Measurements from ENCODE around the gene FCGR3A. TPM values are rescaled to one million over a fixed set of nuclear protein-coding genes. Genes with fewer than 3 reads are reported as not detected.
"Not testable (repeated sequence)": the region's sequence is repeated elsewhere in the genome, so short reads cannot be mapped to it uniquely, and the experiment has no call there.

The FCGR3A gene
- total RNA-seq, 4 donors from 2014 or later = 0.75 to 21.7 (median 5.3) TPM

DNA sequence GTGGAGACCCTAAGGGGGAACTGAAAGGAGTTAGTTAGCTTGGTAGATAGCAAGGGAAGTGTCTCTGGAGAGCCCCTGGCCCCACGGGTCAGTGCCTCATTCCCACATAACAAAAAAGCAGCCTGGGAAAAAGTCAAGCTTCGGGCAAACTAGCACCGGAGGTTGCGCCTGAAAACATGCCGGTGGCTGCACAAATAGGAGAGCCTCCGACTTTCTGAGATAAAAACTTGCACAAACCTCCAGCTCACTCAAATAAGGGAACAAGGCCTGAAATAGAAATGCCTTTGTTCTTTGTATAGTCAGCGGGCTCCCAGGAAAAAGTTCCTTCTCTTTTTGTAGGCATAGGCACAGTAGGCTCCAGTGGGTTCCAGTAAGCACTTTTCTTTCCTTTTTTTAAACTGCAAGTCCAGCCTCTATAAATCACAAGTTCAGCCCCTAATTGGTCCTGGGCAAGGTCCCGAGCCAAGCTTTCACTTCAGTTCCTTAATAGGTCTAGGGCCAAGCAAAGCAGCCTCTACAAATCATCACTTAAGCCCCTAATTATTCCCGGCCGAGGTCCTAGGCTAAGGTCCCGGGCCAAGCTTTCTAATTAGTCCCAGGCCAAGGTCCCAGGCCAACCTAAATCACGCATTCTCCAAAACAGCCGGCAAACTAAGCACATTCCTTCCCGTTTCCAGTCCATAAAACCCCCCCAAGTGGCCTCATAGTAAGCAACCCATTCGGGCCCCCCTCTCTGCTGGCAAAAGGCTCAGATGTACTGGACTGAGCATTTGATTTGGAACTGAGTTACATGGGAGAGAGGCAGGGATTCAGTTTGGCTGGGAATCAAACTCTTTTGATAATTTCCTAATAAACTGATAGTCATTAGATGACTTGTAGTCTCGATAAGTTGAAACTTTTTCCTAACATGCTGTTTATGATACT lies 16.7 kb downstream of the FCGR3A start:
- peak in 1 of 3 donors; percentile 30 for TF ChIP-seq POLR2AphosphoS5 (IDR thresholded peaks at IDR 0.05)
- Histone ChIP-seq H3K27ac (peak overlapping the region; percentile 11 to 87 (median 45)), H3K4me1 (peaks cover 0 to 23% (median 14%) of the 10 kb centered on the region in 4 donors), H3K27me3 (peaks cover 15% of the 10 kb centered on the region)
- in situ Hi-C loops (cut with MboI; ENCODE audit: low pct_ligation_motif_present in 1 of 4, low pct_unique_long_range_greater_than_20kb in 1 of 4, low sequenced_read_pairs in 3 of 4); H3K4me3 ChIP-seq; H3K36me3 ChIP-seq; H3K9me3 ChIP-seq; DNase-seq; intact Hi-C loops (cut with DNase I; ENCODE audit: low total_unique reads): not testable (repeated sequence)
- WGBS, 2 donors (ENCODE audit: low coverage in 1 of 2) = 21 to 39% methylated on average over 2 to 15 of the region's 16 CpGs

DNA sequence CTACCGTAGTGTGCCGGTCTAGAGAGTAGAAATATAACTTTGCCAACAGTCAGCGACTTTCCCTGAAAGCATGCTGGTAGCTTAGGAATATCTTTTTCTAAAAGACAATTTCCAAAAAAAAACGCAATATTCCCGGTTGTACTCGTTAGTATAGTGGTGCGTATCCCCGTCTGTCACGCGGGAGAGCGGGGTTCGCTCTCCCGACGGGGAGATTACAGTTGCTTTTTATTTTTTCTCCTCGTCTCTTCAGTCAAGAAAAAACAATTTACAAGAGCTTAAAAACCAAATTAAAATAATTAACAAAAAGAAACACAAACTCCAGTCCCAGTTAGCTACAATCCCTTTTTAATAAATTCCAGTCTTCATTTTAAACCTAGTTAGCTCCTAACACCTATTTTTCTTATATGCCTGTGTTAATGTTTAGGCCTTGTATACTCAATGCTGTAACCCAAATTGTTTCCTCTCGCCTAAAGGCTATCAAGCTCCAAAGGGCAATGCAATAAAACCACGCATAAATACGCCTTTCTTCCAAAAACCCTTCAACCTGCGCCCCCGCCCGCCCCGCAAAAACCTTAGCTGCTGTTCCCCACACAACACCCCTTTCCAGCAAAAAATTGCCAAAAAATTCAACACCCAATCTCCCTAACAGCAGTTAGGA lies 17.5 kb downstream of the FCGR3A start:
- Histone ChIP-seq H3K36me3 (no peaks in the 10 kb centered on the region), H3K27me3 (peaks cover 15% of the 10 kb centered on the region), H3K27ac (peak overlapping the region; percentile 37 to 95 (median 70)), H3K4me1 (peaks cover 0 to 23% (median 14%) of the 10 kb centered on the region in 4 donors), H3K9me3 (no peaks in the 10 kb centered on the region), H3K4me3 (peak overlapping the region in 1 of 4 donors; percentile 87)
- in situ Hi-C loops (cut with MboI; ENCODE audit: low pct_ligation_motif_present in 1 of 4, low pct_unique_long_range_greater_than_20kb in 1 of 4, low sequenced_read_pairs in 3 of 4) (no loop called here), intact Hi-C loops (cut with DNase I; ENCODE audit: low total_unique reads) (no loop called here)
- no peak for DNase-seq
- 63% methylated on average over 22 of the region's 22 CpGs for WGBS, 2 donors (ENCODE audit: low coverage in 1 of 2)
- TF ChIP-seq EP300 (IDR thresholded peaks at IDR 0.05; ENCODE audit: low read depth) (no peak), POLR2A (IDR thresholded peaks at IDR 0.05) (no peak), POLR2AphosphoS5 (IDR thresholded peaks at IDR 0.05) (no peak)
- TF ChIP-seq, protein P1, sequence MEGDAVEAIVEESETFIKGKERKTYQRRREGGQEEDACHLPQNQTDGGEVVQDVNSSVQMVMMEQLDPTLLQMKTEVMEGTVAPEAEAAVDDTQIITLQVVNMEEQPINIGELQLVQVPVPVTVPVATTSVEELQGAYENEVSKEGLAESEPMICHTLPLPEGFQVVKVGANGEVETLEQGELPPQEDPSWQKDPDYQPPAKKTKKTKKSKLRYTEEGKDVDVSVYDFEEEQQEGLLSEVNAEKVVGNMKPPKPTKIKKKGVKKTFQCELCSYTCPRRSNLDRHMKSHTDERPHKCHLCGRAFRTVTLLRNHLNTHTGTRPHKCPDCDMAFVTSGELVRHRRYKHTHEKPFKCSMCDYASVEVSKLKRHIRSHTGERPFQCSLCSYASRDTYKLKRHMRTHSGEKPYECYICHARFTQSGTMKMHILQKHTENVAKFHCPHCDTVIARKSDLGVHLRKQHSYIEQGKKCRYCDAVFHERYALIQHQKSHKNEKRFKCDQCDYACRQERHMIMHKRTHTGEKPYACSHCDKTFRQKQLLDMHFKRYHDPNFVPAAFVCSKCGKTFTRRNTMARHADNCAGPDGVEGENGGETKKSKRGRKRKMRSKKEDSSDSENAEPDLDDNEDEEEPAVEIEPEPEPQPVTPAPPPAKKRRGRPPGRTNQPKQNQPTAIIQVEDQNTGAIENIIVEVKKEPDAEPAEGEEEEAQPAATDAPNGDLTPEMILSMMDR (IDR thresholded peaks at IDR 0.05) = no peak

DNA sequence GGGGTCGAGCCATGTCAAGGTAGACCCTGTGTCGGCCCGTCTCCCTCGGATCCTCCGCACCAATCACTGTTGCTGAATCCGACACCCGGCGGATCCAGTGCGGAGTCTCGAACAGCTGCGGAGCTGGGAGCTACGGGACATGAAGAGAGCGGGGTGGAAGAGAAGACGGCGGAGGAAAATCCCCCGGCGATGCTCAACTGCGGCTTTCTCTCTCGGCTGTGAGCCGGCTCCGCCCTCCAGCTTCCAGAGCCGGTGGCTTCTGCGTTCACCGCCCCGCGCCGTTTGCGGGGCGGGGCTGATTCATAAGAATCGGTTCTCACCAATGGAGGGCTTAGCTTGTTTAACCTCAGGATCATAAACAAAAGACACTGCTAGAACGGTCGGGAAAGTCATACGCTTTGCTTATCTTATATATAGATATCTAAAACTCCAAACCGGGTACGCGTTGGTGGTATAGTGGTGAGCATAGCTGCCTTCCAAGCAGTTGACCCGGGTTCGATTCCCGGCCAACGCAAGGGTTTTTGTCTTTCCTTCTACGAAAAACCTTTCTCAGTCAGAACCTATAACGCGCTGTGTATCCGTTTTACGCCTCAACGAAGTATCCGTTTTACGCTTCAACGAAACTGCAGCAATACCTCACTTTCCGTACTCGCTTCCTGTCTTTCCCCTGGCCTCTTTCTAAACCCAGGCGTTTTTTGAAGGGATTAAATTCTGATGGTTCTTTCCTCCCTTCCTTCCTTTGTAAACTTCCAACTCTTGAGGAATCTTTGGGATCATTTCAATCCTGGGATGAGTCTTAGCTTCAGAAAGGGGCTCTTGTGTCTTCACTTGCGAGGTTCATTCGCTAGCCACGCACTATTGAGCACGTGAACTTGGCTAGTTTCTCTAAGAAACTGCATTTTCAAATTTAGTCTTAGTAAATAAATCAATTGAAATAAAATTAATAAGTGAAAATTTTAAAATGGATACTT lies 18.7 kb downstream of the FCGR3A start:
- H3K36me3 ChIP-seq; in situ Hi-C loops (cut with MboI; ENCODE audit: low pct_ligation_motif_present in 1 of 4, low pct_unique_long_range_greater_than_20kb in 1 of 4, low sequenced_read_pairs in 3 of 4); H3K9me3 ChIP-seq; intact Hi-C loops (cut with DNase I; ENCODE audit: low total_unique reads): not testable (repeated sequence)
- peak; percentile 21 for TF ChIP-seq POLR2A (IDR thresholded peaks at IDR 0.05)
- Histone ChIP-seq H3K4me1 (peaks cover 0 to 23% (median 14%) of the 10 kb centered on the region in 4 donors), H3K4me3 (peak overlapping the region; percentile 53 to 87 (median 78)), H3K27me3 (peaks cover 15% of the 10 kb centered on the region), H3K27ac (peak overlapping the region; percentile 87 to 95 (median 90))
- WGBS, 2 donors (ENCODE audit: low coverage in 1 of 2) = 2 to 7% methylated on average over 13 to 50 of the region's 56 CpGs
- peak; percentile 86 for DNase-seq

DNA sequence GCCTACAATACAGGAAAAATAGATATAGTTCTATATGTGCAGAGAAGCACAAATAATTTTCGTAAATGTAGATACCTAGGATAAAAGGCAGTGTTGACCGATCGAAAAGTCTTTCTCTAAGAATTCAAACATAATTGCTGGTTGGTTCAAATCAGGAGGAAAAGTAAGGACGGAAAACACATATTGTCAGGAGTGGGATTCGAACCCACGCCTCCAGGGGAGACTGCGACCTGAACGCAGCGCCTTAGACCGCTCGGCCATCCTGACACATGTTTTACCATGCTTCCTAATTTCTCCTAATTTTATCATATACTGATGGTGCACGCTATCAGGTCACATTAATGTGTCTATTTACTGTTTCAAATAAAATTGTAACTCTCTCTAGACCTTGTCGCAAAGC lies 19.5 kb downstream of the FCGR3A start:
- H3K4me1 ChIP-seq = peaks cover 0 to 25% (median 14%) of the 10 kb centered on the region in 4 donors
- H3K9me3 ChIP-seq; intact Hi-C loops (cut with DNase I; ENCODE audit: low total_unique reads); in situ Hi-C loops (cut with MboI; ENCODE audit: low pct_ligation_motif_present in 1 of 4, low pct_unique_long_range_greater_than_20kb in 1 of 4, low sequenced_read_pairs in 3 of 4); H3K36me3 ChIP-seq: not testable (repeated sequence)
- H3K4me3 ChIP-seq = peak overlapping the region in 3 of 4 donors; percentile 53 to 87 (median 75)
- H3K27me3 ChIP-seq = peaks cover 15% of the 10 kb centered on the region
- H3K27ac ChIP-seq = peak overlapping the region; percentile 87 to 95 (median 90)
- peak; percentile 67 for DNase-seq
- TF ChIP-seq, protein P1 (IDR thresholded peaks at IDR 0.05) = peak in 1 of 5 experiments; percentile 12
- WGBS, 2 donors (ENCODE audit: low coverage in 1 of 2) = 0% methylated on average over 11 to 13 of the region's 13 CpGs

DNA sequence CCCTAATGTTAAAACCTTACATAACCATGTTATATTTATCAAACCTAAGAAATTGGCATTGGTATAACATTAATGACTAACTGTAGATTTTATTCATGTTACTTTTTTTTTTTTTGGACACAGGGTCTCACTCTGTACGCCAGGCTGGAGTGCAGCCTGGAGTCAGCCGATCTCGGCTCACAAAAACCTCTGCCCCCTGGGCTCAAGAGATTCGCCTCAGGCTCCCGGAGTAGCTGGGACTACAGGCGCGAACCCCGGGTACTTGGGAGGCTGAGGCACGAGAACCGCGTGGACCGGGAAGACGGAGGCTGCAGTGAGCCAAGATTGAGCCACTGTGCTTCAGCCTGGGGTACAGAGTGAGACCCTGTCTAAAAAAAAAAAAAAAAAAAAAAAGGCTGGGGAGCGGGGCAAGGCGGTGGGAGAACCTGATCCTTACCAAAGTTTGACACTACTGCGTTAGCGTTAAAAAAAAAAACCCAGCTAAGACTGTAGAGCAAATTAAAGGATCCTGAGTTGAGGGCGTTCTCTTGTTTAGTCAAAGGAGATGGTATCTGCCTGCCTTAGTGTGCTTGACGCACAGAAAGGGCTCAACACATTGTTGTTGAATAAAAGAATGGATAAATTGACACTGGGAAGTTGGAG lies 20.0 kb downstream of the FCGR3A start:
- WGBS, 2 donors (ENCODE audit: low coverage in 1 of 2) = 5 to 49% methylated on average over 4 to 19 of the region's 19 CpGs
- H3K36me3 ChIP-seq; DNase-seq; intact Hi-C loops (cut with DNase I; ENCODE audit: low total_unique reads); H3K9me3 ChIP-seq; in situ Hi-C loops (cut with MboI; ENCODE audit: low pct_ligation_motif_present in 1 of 4, low pct_unique_long_range_greater_than_20kb in 1 of 4, low sequenced_read_pairs in 3 of 4): not testable (repeated sequence)
- Histone ChIP-seq H3K4me3 (peak overlapping the region in 1 of 4 donors; percentile 87), H3K27ac (peak overlapping the region; percentile 87 to 95 (median 90)), H3K4me1 (peaks cover 0 to 28% (median 14%) of the 10 kb centered on the region in 4 donors), H3K27me3 (peaks cover 15% of the 10 kb centered on the region)

DNA sequence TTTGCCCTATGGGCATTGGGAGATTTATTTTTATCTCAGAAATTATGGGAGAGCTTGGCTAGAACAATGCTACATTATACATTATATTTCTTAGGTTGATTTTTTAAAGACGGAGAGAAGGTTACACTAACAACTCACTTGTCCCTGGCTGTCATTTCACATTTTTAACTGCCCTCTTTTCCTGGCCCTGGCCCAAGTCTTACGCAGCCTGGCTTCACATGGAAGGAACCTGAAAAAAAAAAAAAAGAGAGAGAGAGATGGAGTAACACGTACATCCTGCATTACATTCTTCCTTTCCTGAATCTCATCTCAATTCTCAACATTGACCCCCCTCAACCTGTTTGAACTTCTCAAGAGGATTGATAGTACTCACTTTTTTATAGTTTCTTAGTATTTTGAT lies 21.1 kb downstream of the FCGR3A start:
- H3K4me3 ChIP-seq; H3K36me3 ChIP-seq; intact Hi-C loops (cut with DNase I; ENCODE audit: low total_unique reads); H3K27ac ChIP-seq; in situ Hi-C loops (cut with MboI; ENCODE audit: low pct_ligation_motif_present in 1 of 4, low pct_unique_long_range_greater_than_20kb in 1 of 4, low sequenced_read_pairs in 3 of 4); H3K9me3 ChIP-seq: not testable (repeated sequence)
- 29 to 46% methylated on average over 3 of the region's 3 CpGs for WGBS, 2 donors (ENCODE audit: low coverage in 1 of 2)
- peaks cover 15% of the 10 kb centered on the region for H3K27me3 ChIP-seq
- H3K4me1 ChIP-seq = peaks cover 0 to 28% (median 14%) of the 10 kb centered on the region in 4 donors
- DNase-seq = peak; percentile 54

DNA sequence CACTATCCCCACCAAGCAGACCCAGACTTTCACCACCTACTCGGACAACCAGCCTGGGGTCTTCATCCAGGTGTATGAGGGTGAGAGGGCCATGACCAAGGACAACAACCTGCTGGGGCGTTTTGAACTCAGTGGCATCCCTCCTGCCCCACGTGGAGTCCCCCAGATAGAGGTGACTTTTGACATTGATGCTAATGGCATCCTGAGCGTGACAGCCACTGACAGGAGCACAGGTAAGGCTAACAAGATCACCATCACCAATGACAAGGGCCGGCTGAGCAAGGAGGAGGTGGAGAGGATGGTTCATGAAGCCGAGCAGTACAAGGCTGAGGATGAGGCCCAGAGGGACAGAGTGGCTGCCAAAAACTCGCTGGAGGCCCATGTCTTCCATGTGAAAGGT lies 23.7 kb downstream of the FCGR3A start:
- H3K36me3 ChIP-seq; intact Hi-C loops (cut with DNase I; ENCODE audit: low total_unique reads); in situ Hi-C loops (cut with MboI; ENCODE audit: low pct_ligation_motif_present in 1 of 4, low pct_unique_long_range_greater_than_20kb in 1 of 4, low sequenced_read_pairs in 3 of 4); DNase-seq; H3K27ac ChIP-seq; H3K9me3 ChIP-seq; H3K27me3 ChIP-seq; H3K4me1 ChIP-seq; H3K4me3 ChIP-seq: not testable (repeated sequence)
- 80% methylated on average over 6 of the region's 7 CpGs; no CpG with 5 or more reads in 1 of the 2 donors for WGBS, 2 donors (ENCODE audit: low coverage in 1 of 2)
